Tibial artery (tissue), 4 donors: ENCODE data around the gene BTBD8.

Experiments used
- DNase-seq, 2 donors: peaks; one replicate each; pipeline ENCODE4 v3.0.0-alpha.2; 2019
- H3K27ac ChIP-seq, 2 donors: fragments of 200-600 bp; sonication (generic) in 1 of 2; 1 replicate in 1 of 2; 2 replicates in 1 of 2; pipeline ENCODE4 v1.5.1; 2018 to 2019; ENCODE audit warnings: mild to moderate bottlenecking in 1 of 2
- H3K27me3 ChIP-seq, 2 donors: fragments of 200-600 bp; sonication (generic) in 1 of 2; one replicate each; pipeline versions ENCODE4 v1.5.1 to v1.6.0; 2016 to 2019
- H3K36me3 ChIP-seq, 3 donors: fragments of 200-600 bp; sonication (generic) in 2 of 3; one replicate each; pipeline ENCODE4 v1.5.1; 2016 to 2019; ENCODE audit warnings: mild to moderate bottlenecking in 2 of 3
- H3K4me1 ChIP-seq, 4 donors: fragments of 200-600 bp; sonication (generic) in 2 of 4; 1 replicate in 3 of 4; 2 replicates in 1 of 4; pipeline ENCODE4 v1.5.1; 2016 to 2019
- H3K4me3 ChIP-seq, 2 donors: fragments of 200-600 bp; sonication (generic) in 1 of 2; 1 replicate in 1 of 2; 2 replicates in 1 of 2; pipeline ENCODE4 v1.5.1; 2018 to 2019; ENCODE audit warnings: mild to moderate bottlenecking in 2 of 2
- H3K9me3 ChIP-seq, 3 donors: fragments of 200-600 bp; sonication (generic) in 1 of 3; one replicate each; pipeline ENCODE4 v1.5.1; 2016 to 2019
- CTCF ChIP-seq, 2 experiments: fragments of 200-600 bp in 1 of 2; fragments of 450-650 bp in 1 of 2; IDR thresholded peaks; one replicate each; pipeline ENCODE4 v1.5.1; 2017 to 2019; ENCODE audit warnings: antibody characterized with exemption in 2 of 2, mild to moderate bottlenecking in 1 of 2, moderate library complexity in 1 of 2
- intact Hi-C: fragments of 100-400 bp; cut with DNase I; formaldehyde crosslinking; loops from one replicate; pipeline ENCODE4 v1.15.0; 2023; ENCODE audit warnings: low total_unique reads

Gene BTBD8

GRCh38 chr1:92081031-92081430 lies 886 bp downstream of the BTBD8 start:
- peak overlapping the region; percentile 76 to 88 for H3K27ac ChIP-seq
- DNase-seq = no peak
- intact Hi-C loops = no loop called here

GRCh38 chr1:92084651-92085050 lies 4.5 kb downstream of the BTBD8 start:
- Histone ChIP-seq H3K36me3 (peaks cover 0 to 8% (median 0%) of the 10 kb centered on the region in 3 donors), H3K27me3 (no peaks in the 10 kb centered on the region), H3K4me1 (peaks cover 0 to 12% (median 5%) of the 10 kb centered on the region in 4 donors), H3K4me3 (no peak overlapping the region), H3K27ac (no peak overlapping the region), H3K9me3 (peaks cover 0 to 21% (median 17%) of the 10 kb centered on the region in 3 donors)
- TF ChIP-seq CTCF (IDR thresholded peaks at IDR 0.05) = no peak
- no peak for DNase-seq
- intact Hi-C loops = no loop called here

More at GRCh38 chr1:92081031-92081430, 886 bp downstream of the BTBD8 start:
- Histone ChIP-seq H3K36me3 (peaks cover 0 to 8% (median 0%) of the 10 kb centered on the region in 3 donors), H3K4me1 (peaks cover 0 to 12% (median 5%) of the 10 kb centered on the region in 4 donors), H3K9me3 (peaks cover 0 to 13% (median 9%) of the 10 kb centered on the region in 3 donors), H3K27me3 (no peaks in the 10 kb centered on the region), H3K4me3 (peak overlapping the region; percentile 79 to 96)
- TF ChIP-seq CTCF (IDR thresholded peaks at IDR 0.05) = no peak

GRCh38 chr1:92085727-92086126 lies 5.6 kb downstream of the BTBD8 start:
- TF ChIP-seq CTCF (IDR thresholded peaks at IDR 0.05) = no peak
- Histone ChIP-seq H3K4me3 (no peak overlapping the region), H3K9me3 (peaks cover 0 to 21% (median 17%) of the 10 kb centered on the region in 3 donors), H3K4me1 (peaks cover 0 to 9% (median 5%) of the 10 kb centered on the region in 4 donors), H3K27me3 (no peaks in the 10 kb centered on the region), H3K36me3 (peaks cover 0 to 8% (median 0%) of the 10 kb centered on the region in 3 donors), H3K27ac (no peak overlapping the region)
- DNase-seq = no peak
- intact Hi-C loops = no loop called here

GRCh38 chr1:92087542-92087941 lies 7.4 kb downstream of the BTBD8 start:
- no peak for TF ChIP-seq CTCF (IDR thresholded peaks at IDR 0.05)
- intact Hi-C loops = no loop called here
- Histone ChIP-seq H3K9me3 (peaks cover 0 to 21% (median 17%) of the 10 kb centered on the region in 3 donors), H3K36me3 (peaks cover 0 to 8% (median 0%) of the 10 kb centered on the region in 3 donors), H3K27me3 (no peaks in the 10 kb centered on the region), H3K4me1 (no peaks in the 10 kb centered on the region), H3K27ac (no peak overlapping the region), H3K4me3 (no peak overlapping the region)
- DNase-seq = no peak

GRCh38 chr1:92091625-92092024 lies 11.5 kb downstream of the BTBD8 start:
- no peak overlapping the region for H3K27ac ChIP-seq
- H3K27me3 ChIP-seq = no peaks in the 10 kb centered on the region
- no peaks in the 10 kb centered on the region for H3K4me1 ChIP-seq
- peaks cover 0 to 2% (median 2%) of the 10 kb centered on the region in 3 donors for H3K9me3 ChIP-seq
- H3K4me3 ChIP-seq = no peak overlapping the region
- H3K36me3 ChIP-seq = peaks cover 0 to 7% (median 0%) of the 10 kb centered on the region in 3 donors
- DNase-seq = no peak
- TF ChIP-seq CTCF (IDR thresholded peaks at IDR 0.05) = no peak
- intact Hi-C loops = no loop called here

- H3K27ac ChIP-seq = no peak overlapping the region
- H3K36me3 ChIP-seq = peaks cover 0 to 13% (median 0%) of the 10 kb centered on the region in 3 donors
- intact Hi-C loops = no loop called here
- H3K4me1 ChIP-seq = no peaks in the 10 kb centered on the region
- no peak for DNase-seq
- H3K9me3 ChIP-seq = no peaks in the 10 kb centered on the region
- H3K27me3 ChIP-seq = no peaks in the 10 kb centered on the region
- no peak overlapping the region for H3K4me3 ChIP-seq
- no peak for TF ChIP-seq CTCF (IDR thresholded peaks at IDR 0.05)
Measured at GRCh38 chr1:92094090-92094489, 13.9 kb downstream of the BTBD8 start.
